Adrenal gland (tissue), 12 donors: ENCODE measurements around the gene PDGFC. TPM values are rescaled to one million over a fixed set of nuclear protein-coding genes. Genes with fewer than 3 reads are reported as not detected.

ENCODE experiments used
- DNase-seq, 7 donors: peaks; one replicate each; pipeline ENCODE4 v3.0.0-alpha.2; 2019 to 2020
- H3K27ac ChIP-seq, 5 donors: fragments of 200-600 bp; sonication (generic) in 4 of 5; 1 replicate in 3 of 5; 2 replicates in 2 of 5; pipeline versions ENCODE4 v1.5.1 to v1.8.0; 2016 to 2020; ENCODE audit warnings: mild to moderate bottlenecking in 1 of 5
- H3K27me3 ChIP-seq: fragments of 200-600 bp; 2 replicates; pipeline ENCODE4 v1.8.0; 2021
- H3K36me3 ChIP-seq, 2 donors: fragments of 200-600 bp; replicated peaks in 1 of 2; 1 replicate in 1 of 2; 2 replicates in 1 of 2; pipeline versions ENCODE4 v1.5.1 to v1.8.0; 2018 to 2022
- H3K4me1 ChIP-seq, 2 donors: fragments of 200-600 bp; replicated peaks in 1 of 2; 1 replicate in 1 of 2; 2 replicates in 1 of 2; pipeline versions ENCODE4 v1.5.1 to v1.8.0; 2018 to 2021
- H3K4me3 ChIP-seq, 4 donors: fragments of 200-600 bp; sonication (generic) in 3 of 4; one replicate each; pipeline ENCODE4 v1.5.1; 2016 to 2018
- H3K9me3 ChIP-seq, 3 donors: fragments of 200-600 bp; sonication (generic) in 1 of 3; replicated peaks in 1 of 3; 1 replicate in 2 of 3; 2 replicates in 1 of 3; pipeline versions ENCODE4 v1.5.1 to v1.8.0; 2016 to 2021
- POLR2A ChIP-seq, 2 donors: fragments of 450-650 bp; IDR thresholded peaks; one replicate each; pipeline ENCODE4 v1.6.1; 2017; ENCODE audit warnings: antibody characterized with exemption in 2 of 2, mild to moderate bottlenecking in 2 of 2, moderate library complexity in 1 of 2
- WGBS, 4 donors: extraction: QIAGEN DNeasy Blood & Tissue Kit in 2 of 4; methylation state at CpG; one replicate each; pipeline versions ENCODE4 v1.1.5 to v1.1.7; 2013 to 2017; 5-methylcytosine and 5-hydroxymethylcytosine counted together
- intact Hi-C, 2 donors: fragments of 100-400 bp; cut with DNase I; formaldehyde crosslinking; loops; one replicate each; pipeline versions ENCODE4 v1.14.1 to v1.15.0; 2022 to 2023
- polyA plus RNA-seq, 3 donors: library from polyadenylated mRNA; stranded (reverse); fragments of 200-250 nt in 2 of 3; fragments of 350-450 nt in 1 of 3; fragmentation: Illumina TruSeq in 1 of 3; extraction: RNeasy Lipid Tissue Mini Kit (QIAGEN cat#74804) in 1 of 3; gene quantifications; one replicate each; pipeline ENCODE4 v1.2.3, GENCODE V29; 2013 to 2014
- total RNA-seq, 9 donors: library from RNA; depleted of rRNA in 4 of 9; stranded (reverse); fragments of >200 nt in 4 of 9; fragments of 120-200 nt in 1 of 9; fragmentation: NEBNext Ultra II Directional in 1 of 9; extraction: Animal tissue kit (Norgen Biotek cat#: 25700) in 1 of 9; gene quantifications; one replicate each; pipeline versions ENCODE4 v1.1.0 to v1.2.4, GENCODE V29; 2013 to 2023
- TF ChIP-seq, protein P1 (sequence below), 6 experiments: fragments of 450-650 bp in 4 of 6; fragments of 200-600 bp in 2 of 6; sonication (generic) in 1 of 6; IDR thresholded peaks; 1 replicate in 5 of 6; 2 replicates in 1 of 6; pipeline versions ENCODE4 v1.5.1 to v1.8.0; 2016 to 2021; ENCODE audit warnings: antibody characterized with exemption in 6 of 6, mild to moderate bottlenecking in 2 of 6, moderate library complexity in 1 of 6
- donor health status: healthy with polysubstance abuse.
- donor health status: Bipolar disorder and iron deficiency.
- donor health status: DM: yes; HTN: yes; CAD: no.
- donor health status: DM: no; HTN: no; CAD: no.
- donor health status: DM: no; HTN: no; CAD: no.
- donor health status: DM: yes; HTN: yes; CAD: no.

PDGFC gene
- total and polyA plus RNA-seq, 12 donors, result 6.0 to 77.2 (median 45.4) TPM

DNA sequence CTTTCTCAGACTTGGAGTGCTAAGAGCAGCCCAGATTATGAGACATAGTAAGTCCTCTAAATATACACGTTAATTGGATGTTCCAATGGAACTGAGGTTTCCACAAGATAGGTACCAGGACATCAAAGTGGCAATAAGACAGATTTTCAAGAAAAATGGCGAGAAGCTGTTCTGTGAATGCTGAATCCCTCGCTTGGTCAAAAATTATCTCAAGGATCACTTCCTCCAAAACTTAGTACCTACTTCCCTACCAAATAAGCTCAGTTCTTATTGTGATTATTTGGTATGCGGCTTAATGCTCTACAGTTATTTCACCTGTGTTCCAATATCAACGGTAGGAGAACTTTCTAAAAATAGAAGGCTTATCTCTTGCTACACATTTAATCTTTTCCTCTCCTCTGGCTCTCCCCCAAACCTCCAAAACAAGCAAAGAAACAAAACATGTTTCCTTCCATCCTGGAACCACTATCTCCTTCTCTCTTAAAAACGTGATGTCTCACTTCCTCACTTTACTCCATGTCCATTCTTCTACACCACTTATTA, 14.7 kb downstream of the PDGFC start:
- H3K27me3 ChIP-seq, result no peaks in the 10 kb centered on the region
- H3K9me3 ChIP-seq, result no peaks in the 10 kb centered on the region
- peaks cover 9 to 61% of the 10 kb centered on the region in 2 donors for H3K4me1 ChIP-seq
- no peak overlapping the region for H3K4me3 ChIP-seq
- peak overlapping the region in 1 of 5 donors; percentile 27 for H3K27ac ChIP-seq
- WGBS, 4 donors, result 51 to 62% (median 60%) methylated on average over 6 of the region's 6 CpGs
- no peak for DNase-seq
- TF ChIP-seq, protein P1, sequence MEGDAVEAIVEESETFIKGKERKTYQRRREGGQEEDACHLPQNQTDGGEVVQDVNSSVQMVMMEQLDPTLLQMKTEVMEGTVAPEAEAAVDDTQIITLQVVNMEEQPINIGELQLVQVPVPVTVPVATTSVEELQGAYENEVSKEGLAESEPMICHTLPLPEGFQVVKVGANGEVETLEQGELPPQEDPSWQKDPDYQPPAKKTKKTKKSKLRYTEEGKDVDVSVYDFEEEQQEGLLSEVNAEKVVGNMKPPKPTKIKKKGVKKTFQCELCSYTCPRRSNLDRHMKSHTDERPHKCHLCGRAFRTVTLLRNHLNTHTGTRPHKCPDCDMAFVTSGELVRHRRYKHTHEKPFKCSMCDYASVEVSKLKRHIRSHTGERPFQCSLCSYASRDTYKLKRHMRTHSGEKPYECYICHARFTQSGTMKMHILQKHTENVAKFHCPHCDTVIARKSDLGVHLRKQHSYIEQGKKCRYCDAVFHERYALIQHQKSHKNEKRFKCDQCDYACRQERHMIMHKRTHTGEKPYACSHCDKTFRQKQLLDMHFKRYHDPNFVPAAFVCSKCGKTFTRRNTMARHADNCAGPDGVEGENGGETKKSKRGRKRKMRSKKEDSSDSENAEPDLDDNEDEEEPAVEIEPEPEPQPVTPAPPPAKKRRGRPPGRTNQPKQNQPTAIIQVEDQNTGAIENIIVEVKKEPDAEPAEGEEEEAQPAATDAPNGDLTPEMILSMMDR (IDR thresholded peaks at IDR 0.05), result no peak
- TF ChIP-seq POLR2A (IDR thresholded peaks at IDR 0.05), result no peak
- intact Hi-C loops, result no loop called here
- no peaks in the 10 kb centered on the region for H3K36me3 ChIP-seq

DNA sequence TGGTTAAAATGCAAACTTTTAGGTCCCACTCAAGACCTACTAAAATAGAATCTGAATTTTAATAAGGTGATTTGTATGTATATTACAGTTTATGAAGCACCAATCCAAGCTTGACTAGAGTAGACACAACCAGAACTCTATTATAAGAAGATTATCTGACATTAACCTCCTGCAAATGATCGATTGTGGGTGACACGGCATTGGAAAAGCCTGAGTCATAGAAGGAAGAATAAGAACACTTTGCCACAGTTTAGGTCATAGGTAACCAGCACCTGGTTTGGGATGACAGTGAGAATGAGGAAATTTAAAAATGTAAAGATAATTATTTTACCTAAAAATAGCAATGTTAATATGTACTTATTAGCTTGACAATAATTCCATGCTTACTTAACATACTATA, 15.2 kb downstream of the PDGFC start:
- Histone ChIP-seq H3K27ac (no peak overlapping the region), H3K36me3 (no peaks in the 10 kb centered on the region), H3K4me1 (peaks cover 14 to 62% of the 10 kb centered on the region in 2 donors), H3K27me3 (no peaks in the 10 kb centered on the region), H3K4me3 (no peak overlapping the region), H3K9me3 (no peaks in the 10 kb centered on the region)
- no peak for DNase-seq
- WGBS, 4 donors, result 41 to 77% (median 59%) methylated on average over 2 of the region's 2 CpGs
- TF ChIP-seq, protein P1 (IDR thresholded peaks at IDR 0.05), result no peak
- no peak for TF ChIP-seq POLR2A (IDR thresholded peaks at IDR 0.05)
- intact Hi-C loops, result no loop called here

DNA sequence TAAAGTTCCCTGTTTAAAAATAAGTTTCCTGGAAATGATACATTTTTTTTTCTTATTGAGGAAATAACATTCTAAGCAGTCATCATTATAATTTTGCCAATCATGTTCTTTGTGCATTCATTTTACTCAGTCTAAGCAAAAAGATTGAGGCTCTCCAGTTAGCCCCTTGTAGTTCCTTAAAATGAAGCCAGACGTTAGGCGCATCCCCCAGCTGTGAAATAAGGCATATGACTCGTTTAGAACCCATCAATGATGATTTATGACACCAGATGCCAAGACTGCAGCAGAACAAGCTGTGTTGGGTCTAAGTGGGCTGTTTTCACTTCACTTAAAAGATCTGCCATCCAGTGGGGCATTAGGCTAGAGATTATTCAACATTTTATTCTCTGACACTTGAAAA, 17.0 kb downstream of the PDGFC start:
- TF ChIP-seq POLR2A (IDR thresholded peaks at IDR 0.05), result no peak
- TF ChIP-seq, protein P1 (IDR thresholded peaks at IDR 0.05), result no peak
- WGBS, 4 donors, result 57 to 65% (median 62%) methylated on average over 3 of the region's 3 CpGs
- Histone ChIP-seq H3K27ac (peak overlapping the region in 2 of 5 donors; percentile 47 to 51), H3K9me3 (no peaks in the 10 kb centered on the region), H3K27me3 (no peaks in the 10 kb centered on the region), H3K4me1 (peaks cover 13 to 63% of the 10 kb centered on the region in 2 donors), H3K4me3 (no peak overlapping the region), H3K36me3 (no peaks in the 10 kb centered on the region)
- intact Hi-C loops, result no loop called here
- peak in 3 of 7 donors; percentile 31 to 49 (median 32) for DNase-seq

DNA sequence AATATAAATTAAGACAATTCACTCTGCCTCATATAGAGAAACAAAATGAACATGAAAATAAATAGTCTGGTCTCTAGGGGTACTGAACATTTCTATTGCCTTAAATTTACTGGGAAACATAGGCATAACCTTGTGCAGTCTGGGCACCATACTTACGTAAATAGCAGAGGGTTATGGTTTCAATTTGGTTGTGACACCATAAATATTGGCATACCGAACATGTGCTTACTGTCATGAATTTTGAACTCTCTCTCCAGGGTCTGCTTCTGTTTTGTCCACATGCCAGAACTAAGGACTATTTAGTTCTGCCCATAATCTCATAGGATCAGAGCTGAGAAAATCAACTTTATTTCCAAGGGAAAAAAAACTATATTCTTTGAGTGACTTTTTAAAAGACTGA, 17.6 kb downstream of the PDGFC start:
- Histone ChIP-seq H3K27me3 (no peaks in the 10 kb centered on the region), H3K4me3 (no peak overlapping the region), H3K36me3 (no peaks in the 10 kb centered on the region), H3K27ac (peak overlapping the region in 3 of 5 donors; percentile 4 to 64 (median 13)), H3K4me1 (peaks cover 19 to 64% of the 10 kb centered on the region in 2 donors), H3K9me3 (no peaks in the 10 kb centered on the region)
- 75 to 85% (median 82%) methylated on average over 2 of the region's 2 CpGs for WGBS, 4 donors
- no peak for DNase-seq
- intact Hi-C loops, result no loop called here
- TF ChIP-seq POLR2A (IDR thresholded peaks at IDR 0.05), result no peak
- TF ChIP-seq, protein P1 (IDR thresholded peaks at IDR 0.05), result no peak
